ENCODE measurements around the gene SERGEF. TPM values are rescaled to one million over a fixed set of nuclear protein-coding genes. Genes with fewer than 3 reads are reported as not detected.

Gene SERGEF
- total and polyA plus RNA-seq, 10 of the 15 experiments (the other 5 are each of a cell fraction or from before 2014, with no cell fraction given), result 14.6 to 27.8 (median 22.4) TPM

- TF ChIP-seq GATAD2B (conservative IDR thresholded peaks at IDR 0.05; ENCODE audit: low read depth) (no peak), CHD2 (IDR thresholded peaks at IDR 0.05; ENCODE audit: borderline replicate concordance, low read depth, low read length) (no peak), CEBPB (IDR thresholded peaks at IDR 0.05; ENCODE audit: borderline replicate concordance in 1 of 2, low read depth in 2 of 2, low read length in 2 of 2) (no peak), JUNB (IDR thresholded peaks at IDR 0.05) (no peak), TBL1XR1 (IDR thresholded peaks at IDR 0.05; ENCODE audit: low read depth, low read length) (no peak), PBX3 (IDR thresholded peaks at IDR 0.05; ENCODE audit: insufficient replicate concordance, low read depth, low read length) (no peak), IKZF2 (IDR thresholded peaks at IDR 0.05) (no peak)
Measured at GRCh38 chr11:17974246-17974645, 38.6 kb downstream of the SERGEF start (continued).

DNA sequence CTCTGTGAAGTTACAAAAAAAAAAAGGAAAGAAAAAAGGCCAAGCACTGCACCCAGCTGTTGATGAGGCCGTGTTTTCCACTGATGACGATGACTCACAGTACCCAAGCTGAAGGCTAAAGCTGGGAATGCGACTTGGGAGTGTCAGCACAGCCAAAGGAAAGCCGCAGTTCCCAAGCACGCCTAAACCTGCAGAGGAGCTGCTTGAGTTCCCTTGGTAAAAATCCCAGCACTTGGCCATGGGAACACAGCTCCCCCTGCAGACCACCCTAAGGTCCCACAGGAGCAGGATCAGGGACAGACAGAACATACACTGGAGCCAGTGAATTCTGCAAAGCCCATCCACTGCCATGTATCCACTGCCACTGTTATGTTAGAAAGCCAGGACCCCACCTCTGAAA is 39.9 kb downstream of the SERGEF start:
- 0 out of 2 replicates have a peak, but pooled peaks cover under 1% of the 10 kb centered on the region for H4K20me1 ChIP-seq (ENCODE audit: control insufficient read depth, insufficient read depth)
- peaks cover 0 to 11% of the 10 kb centered on the region in 2 experiments; a peak in 2 of 4 replicates for H3K36me3 ChIP-seq (ENCODE audit: control insufficient read depth in 2 of 2, insufficient read depth in 2 of 2, low read length in 1 of 2)
- TF ChIP-seq MYC (IDR thresholded peaks at IDR 0.05; ENCODE audit: insufficient read depth, insufficient read length, insufficient replicate concordance, low read length, severe bottlenecking) (no peak), RAD21 (IDR thresholded peaks at IDR 0.05; ENCODE audit: insufficient read depth, low read depth, low read length) (peak; percentile 33; the same call in 1 of the 2 replicates), CTCF (IDR thresholded peaks at IDR 0.05 in 2 of 3, conservative IDR thresholded peaks at IDR 0.05 in 1 of 3; ENCODE audit: control insufficient read depth in 2 of 3, extremely low read depth in 1 of 3, insufficient read depth in 1 of 3, low read depth in 3 of 3, low read length in 3 of 3) (peak; percentile 26 to 58 (median 42); a peak in 4 of 6 replicates), SMC3 (IDR thresholded peaks at IDR 0.05; ENCODE audit: borderline replicate concordance, low read length) (peak; percentile 25; the same call in 1 of the 2 replicates)
- ChIA-PET RAD21 (ENCODE audit: unreplicated experiment) (interaction anchor here (1.3 to 2.0 kb wide), 2 partner anchors 242 to 374 kb away, joined by 4 to 16 read pairs; no protein-coding TSS in a partner anchor), SMC1A (ENCODE audit: uncharacterized antibody, unreplicated experiment) (interaction anchor here (0.8 to 3.5 kb wide), 3 partner anchors 213 to 374 kb away, joined by 3 to 14 read pairs (median 4); no protein-coding TSS in a partner anchor), POLR2A (no interaction called here), CTCF (interaction anchor here (0.6 to 14.0 kb wide), 10 partner anchors 13 to 397 kb away, joined by 3 to 268 read pairs (median 3); partner anchors contain the start of gene KCNC1)
- H3K9me3 ChIP-seq (replicated peaks; ENCODE audit: control insufficient read depth, insufficient read depth, low read length), result no peaks in the 10 kb centered on the region
- 88% methylated on average over 5 of the region's 5 CpGs for WGBS (ENCODE audit: insufficient coverage, insufficient replicate concordance, low lambda C conversion rate, missing lambda C conversion rate)
- H3K4me3 ChIP-seq, result no peak overlapping the region
- intact Hi-C loops (cut with micrococcal nuclease; ENCODE audit: unreplicated experiment), result no loop called here
- no peak overlapping the region for H3K4me2 ChIP-seq (ENCODE audit: control insufficient read depth, insufficient read depth)
- peak; percentile 43; the same call in 1 of the 3 replicates for ATAC-seq
- no peak overlapping the region for H3K9ac ChIP-seq (ENCODE audit: control insufficient read depth, insufficient read depth, low read length)
- H3K27me3 ChIP-seq (replicated peaks in 1 of 2; ENCODE audit: control insufficient read depth in 2 of 2, insufficient read depth in 2 of 2, low read length in 1 of 2), result no peaks in the 10 kb centered on the region
- in situ Hi-C loops (cut with MboI), result no loop called here
- H3K4me1 ChIP-seq (ENCODE audit: control insufficient read depth, insufficient read depth, low read length), result no peaks in the 10 kb centered on the region
- H2AFZ ChIP-seq (ENCODE audit: control insufficient read depth, low read depth, low read length), result no peak overlapping the region
- BruUV-seq (replicated peaks), result no TSS peak
- DNase-seq (ENCODE audit: low read depth, low spot score), result no peak
- no peak overlapping the region for H3K27ac ChIP-seq (ENCODE audit: control insufficient read depth, insufficient read depth)
- no peak for FAIRE-seq
- no peaks in the 10 kb centered on the region for H3K79me2 ChIP-seq (ENCODE audit: control insufficient read depth, insufficient read depth, low read length)
